Lower leg skin (tissue), 4 donors: ENCODE results near the gene SPSB1. TPM values are rescaled to one million over a fixed set of nuclear protein-coding genes. Genes with fewer than 3 reads are reported as not detected.

ENCODE experiments used
- DNase-seq, 2 donors: peaks; one replicate each; pipeline ENCODE4 v3.0.0-alpha.2; 2019; ENCODE audit warnings: low spot score in 2 of 2
- H3K4me3 ChIP-seq: fragments of 200-600 bp; sonication (generic); 2 replicates; pipeline ENCODE4 v1.5.1; 2017; ENCODE audit warnings: mild to moderate bottlenecking, low read depth; ENCODE audit not compliant: poor library complexity, severe bottlenecking
- POLR2A ChIP-seq, 2 donors: fragments of 450-650 bp; IDR thresholded peaks; one replicate each; pipeline ENCODE4 v1.6.1; 2016 to 2017; ENCODE audit warnings: antibody characterized with exemption in 2 of 2, mild to moderate bottlenecking in 1 of 2, moderate library complexity in 1 of 2
- WGBS, 2 donors: methylation state at CpG; one replicate each; pipeline ENCODE4 v1.1.5; 2018; 5-methylcytosine and 5-hydroxymethylcytosine counted together
- intact Hi-C: fragments of 100-400 bp; cut with DNase I; formaldehyde crosslinking; loops from one replicate; pipeline ENCODE4 v1.15.0; 2023; ENCODE audit warnings: low total_unique reads
- total RNA-seq, 4 donors: library from RNA; depleted of rRNA; stranded (reverse); fragments of >200 nt; gene quantifications; one replicate each; pipeline ENCODE4 v1.1.0, GENCODE V29; 2016
- TF ChIP-seq, protein P1 (sequence below), 3 donors: fragments of 450-650 bp; IDR thresholded peaks; one replicate each; pipeline ENCODE4 v1.5.1; 2016; ENCODE audit warnings: antibody characterized with exemption in 3 of 3, mild to moderate bottlenecking in 3 of 3, moderate library complexity in 2 of 3

The SPSB1 gene
- total RNA-seq, 4 donors from 2014 or later: 25.3 to 75.5 (median 45.3) TPM

DNA sequence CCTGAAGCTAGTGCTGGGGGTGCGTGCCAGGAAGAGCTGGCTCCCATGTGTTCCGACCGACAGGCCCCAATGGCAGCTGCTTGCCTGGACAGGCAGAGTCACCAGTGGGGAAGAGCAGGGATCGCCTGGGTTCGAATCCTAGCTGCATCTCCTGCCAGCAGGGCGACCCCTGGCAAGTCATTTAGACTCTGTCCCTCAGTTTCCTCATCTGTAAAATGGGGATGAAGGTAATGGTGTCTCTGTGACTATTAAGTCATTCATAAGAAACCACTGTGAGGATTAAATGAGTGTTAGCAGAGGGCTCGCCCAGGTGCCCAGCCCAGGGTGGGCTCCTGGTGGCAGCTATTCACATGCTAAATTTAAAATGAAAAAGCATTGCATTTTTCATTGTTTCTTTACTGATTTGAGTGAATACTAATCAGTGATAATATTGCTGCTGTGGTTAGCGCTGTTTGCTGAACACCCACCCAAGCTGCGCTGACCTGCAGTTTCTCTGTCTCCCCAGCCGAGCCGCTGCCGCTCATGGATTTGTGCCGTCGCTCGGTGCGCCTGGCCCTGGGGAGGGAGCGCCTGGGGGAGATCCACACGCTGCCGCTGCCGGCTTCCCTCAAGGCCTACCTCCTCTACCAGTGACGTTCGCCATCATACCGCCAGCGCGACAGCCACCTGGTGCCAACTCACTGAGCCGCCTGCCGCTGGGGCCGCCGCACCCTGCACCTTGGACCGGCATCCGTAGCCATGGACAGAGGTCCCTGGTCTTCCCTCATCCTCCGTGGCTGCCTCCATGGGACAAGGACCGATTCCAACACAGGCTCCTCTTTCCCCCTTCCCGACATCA lies 74.5 kb downstream of the SPSB1 start:
- no peak for DNase-seq
- 91 to 93% methylated on average over 34 of the region's 34 CpGs for WGBS, 2 donors
- intact Hi-C loops: no loop called here
- no peak overlapping the region for H3K4me3 ChIP-seq
- TF ChIP-seq POLR2A (IDR thresholded peaks at IDR 0.05): no peak
- TF ChIP-seq, protein P1, sequence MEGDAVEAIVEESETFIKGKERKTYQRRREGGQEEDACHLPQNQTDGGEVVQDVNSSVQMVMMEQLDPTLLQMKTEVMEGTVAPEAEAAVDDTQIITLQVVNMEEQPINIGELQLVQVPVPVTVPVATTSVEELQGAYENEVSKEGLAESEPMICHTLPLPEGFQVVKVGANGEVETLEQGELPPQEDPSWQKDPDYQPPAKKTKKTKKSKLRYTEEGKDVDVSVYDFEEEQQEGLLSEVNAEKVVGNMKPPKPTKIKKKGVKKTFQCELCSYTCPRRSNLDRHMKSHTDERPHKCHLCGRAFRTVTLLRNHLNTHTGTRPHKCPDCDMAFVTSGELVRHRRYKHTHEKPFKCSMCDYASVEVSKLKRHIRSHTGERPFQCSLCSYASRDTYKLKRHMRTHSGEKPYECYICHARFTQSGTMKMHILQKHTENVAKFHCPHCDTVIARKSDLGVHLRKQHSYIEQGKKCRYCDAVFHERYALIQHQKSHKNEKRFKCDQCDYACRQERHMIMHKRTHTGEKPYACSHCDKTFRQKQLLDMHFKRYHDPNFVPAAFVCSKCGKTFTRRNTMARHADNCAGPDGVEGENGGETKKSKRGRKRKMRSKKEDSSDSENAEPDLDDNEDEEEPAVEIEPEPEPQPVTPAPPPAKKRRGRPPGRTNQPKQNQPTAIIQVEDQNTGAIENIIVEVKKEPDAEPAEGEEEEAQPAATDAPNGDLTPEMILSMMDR (IDR thresholded peaks at IDR 0.05): no peak

DNA sequence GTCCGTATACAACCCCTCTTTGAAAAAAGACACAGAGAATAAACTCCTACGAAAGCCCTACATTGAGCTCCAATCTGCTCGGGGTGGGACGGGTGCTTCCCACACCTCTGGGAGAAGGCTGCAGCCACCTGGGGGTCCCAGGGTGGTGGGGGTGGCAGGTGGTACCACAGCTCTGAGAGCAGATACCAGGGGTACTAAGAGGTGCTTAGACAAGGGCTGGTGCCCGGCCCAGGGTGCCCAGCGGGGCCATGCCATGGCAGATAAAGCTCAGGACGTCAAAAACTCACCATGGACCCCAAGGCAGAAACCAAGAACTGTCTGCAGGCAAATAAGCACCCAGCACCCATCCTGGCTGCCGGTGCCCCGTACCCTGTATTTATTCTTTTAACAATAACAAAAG lies 75.1 kb downstream of the SPSB1 start:
- WGBS, 2 donors: 84 to 88% methylated on average over 9 of the region's 9 CpGs
- DNase-seq: no peak
- no peak overlapping the region for H3K4me3 ChIP-seq
- TF ChIP-seq, protein P1 (IDR thresholded peaks at IDR 0.05): no peak
- no peak for TF ChIP-seq POLR2A (IDR thresholded peaks at IDR 0.05)
- intact Hi-C loops: no loop called here

DNA sequence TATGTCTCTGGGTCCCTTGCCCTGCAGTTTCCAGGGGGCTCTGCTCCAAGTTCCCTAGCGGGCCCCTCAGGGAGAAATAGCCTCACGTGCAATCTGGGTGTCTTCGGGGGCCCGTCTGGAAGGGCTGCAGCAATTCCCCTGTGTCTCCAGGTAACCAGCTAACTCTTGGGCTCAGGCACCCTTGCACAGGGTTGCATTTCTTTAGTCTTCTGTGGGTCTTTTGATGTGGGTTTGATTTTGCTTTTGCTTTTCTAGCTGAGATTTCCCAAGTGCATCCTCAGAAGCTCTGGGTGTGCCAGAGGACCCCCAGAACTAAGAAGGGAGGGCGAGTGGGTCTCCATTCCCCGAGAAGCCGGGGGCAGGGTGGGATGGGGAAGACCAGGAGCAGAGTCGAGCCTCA lies 75.7 kb downstream of the SPSB1 start:
- WGBS, 2 donors: 73 to 76% methylated on average over 8 of the region's 8 CpGs
- no peak overlapping the region for H3K4me3 ChIP-seq
- no peak for DNase-seq
- intact Hi-C loops: no loop called here
- TF ChIP-seq, protein P1 (IDR thresholded peaks at IDR 0.05): no peak
- no peak for TF ChIP-seq POLR2A (IDR thresholded peaks at IDR 0.05)

DNA sequence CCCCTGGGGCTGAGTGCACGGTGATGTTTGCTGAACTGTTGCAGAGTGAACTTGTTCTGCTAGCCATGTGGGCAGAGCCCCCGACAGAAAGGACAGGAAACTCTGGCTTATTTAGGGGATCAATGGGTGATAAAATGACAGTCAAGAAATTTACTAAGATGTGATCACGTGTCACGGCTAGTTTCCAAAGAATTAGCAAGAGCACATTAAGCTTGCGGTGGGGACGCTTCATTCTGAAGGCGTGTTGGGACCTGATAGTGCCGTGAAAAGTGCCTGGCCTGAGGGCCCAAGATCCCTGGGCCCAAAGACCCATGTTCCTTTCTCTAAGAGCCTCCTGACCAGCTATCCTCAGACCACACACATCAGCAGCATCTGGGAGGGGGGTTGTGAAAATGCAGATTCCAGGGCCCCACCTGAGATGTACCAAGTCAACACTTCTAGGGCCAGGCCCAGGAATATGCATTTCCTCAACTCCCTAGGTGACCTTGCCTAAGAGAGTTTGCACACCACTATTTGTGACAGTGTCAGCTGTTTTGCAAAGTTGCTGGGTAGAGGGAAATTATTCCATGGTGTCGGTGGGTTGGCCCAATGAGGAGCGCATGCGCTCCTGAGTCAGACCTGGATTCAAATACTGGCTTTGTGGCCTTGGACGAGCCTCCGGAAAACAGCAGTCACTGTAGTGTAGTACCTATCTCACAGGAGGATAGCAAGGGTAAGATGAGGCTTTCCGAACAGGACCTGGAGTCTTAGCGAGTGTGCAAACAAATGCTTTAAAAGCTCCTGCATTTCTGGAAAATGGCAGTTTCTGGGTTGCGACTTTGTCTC lies 77.5 kb downstream of the SPSB1 start:
- no peak for DNase-seq
- no peak overlapping the region for H3K4me3 ChIP-seq
- WGBS, 2 donors: 82 to 85% methylated on average over 16 of the region's 16 CpGs
- intact Hi-C loops: no loop called here
- no peak for TF ChIP-seq POLR2A (IDR thresholded peaks at IDR 0.05)
- TF ChIP-seq, protein P1 (IDR thresholded peaks at IDR 0.05): no peak

DNA sequence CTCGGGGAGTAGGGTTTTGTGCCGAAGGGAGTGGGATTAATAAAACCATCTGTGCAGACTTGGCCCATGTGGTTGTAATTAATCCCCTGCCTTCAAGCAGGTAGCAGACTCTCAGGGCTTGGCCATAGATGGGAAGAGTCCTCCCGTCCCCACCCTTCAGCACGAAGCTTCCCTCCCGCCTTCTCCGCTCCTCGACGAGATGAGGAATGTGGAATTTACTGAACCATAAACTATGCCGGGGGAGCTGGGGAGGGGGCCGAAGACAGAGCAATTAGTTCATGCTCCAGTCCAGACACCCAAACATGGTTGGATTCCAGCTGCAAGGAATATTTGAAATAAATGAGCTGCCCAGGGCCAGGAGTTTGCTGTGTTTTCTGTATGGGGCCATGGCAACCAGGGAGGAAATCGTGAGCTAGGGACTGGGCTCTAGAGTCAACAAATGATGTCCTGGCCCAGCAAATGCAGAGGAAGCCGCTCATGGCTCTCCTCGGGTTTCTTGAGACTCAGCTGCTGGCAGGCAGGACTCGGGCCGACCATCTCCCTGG lies 78.8 kb downstream of the SPSB1 start:
- intact Hi-C loops: no loop called here
- TF ChIP-seq POLR2A (IDR thresholded peaks at IDR 0.05): no peak
- TF ChIP-seq, protein P1 (IDR thresholded peaks at IDR 0.05): no peak
- WGBS, 2 donors: 36 to 49% methylated on average over 15 of the region's 15 CpGs
- H3K4me3 ChIP-seq: no peak overlapping the region
- no peak for DNase-seq
